Left lobe of liver (tissue), 2 donors: ENCODE results near the gene ADAP1. TPM values are rescaled to one million over a fixed set of nuclear protein-coding genes. Genes with fewer than 3 reads are reported as not detected.
"Not testable (repeated sequence)": the region's sequence is repeated elsewhere in the genome, so short reads cannot be mapped to it uniquely, and the experiment has no call there.

Experiments used
- ATAC-seq: fragments of 200-7000 bp; cut with Tn5 transposase; one replicate; pipeline ENCODE4 v1.9.1; 2020; ENCODE audit warnings: mild to moderate bottlenecking, moderate library complexity
- DNase-seq: peaks from one replicate; pipeline ENCODE4 v3.0.0-alpha.2; 2020; ENCODE audit warnings: low spot score
- total RNA-seq: library from RNA; stranded (reverse); gene quantifications from one replicate; pipeline ENCODE4 v1.2.1, GENCODE V29; 2021
- donor health status: DM: no; HTN: no; CAD: no; lungs with moderate emphysema.
- donor health status: DM: no; HTN: yes; CAD: no.

The ADAP1 gene
- 2.8 TPM for total RNA-seq

DNA sequence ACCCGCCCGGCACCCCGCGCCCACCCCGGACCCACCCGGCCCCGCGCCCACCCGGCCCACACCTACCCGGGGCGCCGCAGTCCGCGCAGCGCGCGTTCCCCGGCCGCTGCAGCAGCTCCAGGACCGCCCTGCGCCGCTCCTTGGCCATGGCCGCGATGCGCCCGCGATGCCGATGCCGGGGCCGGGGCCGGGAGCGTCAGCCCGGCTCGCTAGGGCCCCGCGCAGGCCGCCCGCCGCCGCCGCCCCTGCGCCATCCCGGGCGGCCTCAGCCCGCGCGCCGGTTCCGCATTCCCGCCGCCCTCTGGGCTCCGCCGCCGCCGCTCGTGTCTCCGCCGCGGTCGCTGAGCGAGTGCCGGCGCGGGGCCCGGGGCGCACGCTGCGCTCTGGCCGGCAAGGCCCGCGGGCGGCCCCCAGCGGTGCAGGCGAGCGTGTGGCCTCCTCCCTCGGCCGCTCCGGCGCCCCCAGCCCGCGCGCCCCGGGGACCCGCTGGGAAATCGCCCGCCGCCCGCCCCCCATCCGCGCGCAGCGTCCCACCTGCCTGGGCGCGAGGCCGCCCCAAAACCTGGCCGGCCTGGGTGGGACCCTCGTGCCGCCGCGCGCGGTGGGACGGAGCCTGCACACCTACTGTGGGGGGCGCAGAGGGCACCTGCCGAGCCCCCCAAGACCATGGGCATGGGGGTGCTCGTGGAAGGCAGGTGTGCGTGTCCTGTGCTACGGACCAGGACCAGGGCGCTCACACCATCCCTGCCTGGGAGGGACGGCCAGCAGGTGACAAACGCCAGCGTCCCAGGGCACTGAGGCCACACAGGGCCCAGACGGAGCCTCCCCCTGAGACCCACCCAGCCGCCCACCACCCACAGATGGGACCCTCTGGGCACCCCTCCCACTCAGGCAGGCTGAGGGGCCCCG lies at the start of gene ADAP1:
Gene ADAP1 (minus strand): TSS at position 351 of the 909 bp plus-strand sequence. CDS start 203 bp downstream, at position 148.
- DNase-seq (no peak), ATAC-seq (peak; percentile 52)

DNA sequence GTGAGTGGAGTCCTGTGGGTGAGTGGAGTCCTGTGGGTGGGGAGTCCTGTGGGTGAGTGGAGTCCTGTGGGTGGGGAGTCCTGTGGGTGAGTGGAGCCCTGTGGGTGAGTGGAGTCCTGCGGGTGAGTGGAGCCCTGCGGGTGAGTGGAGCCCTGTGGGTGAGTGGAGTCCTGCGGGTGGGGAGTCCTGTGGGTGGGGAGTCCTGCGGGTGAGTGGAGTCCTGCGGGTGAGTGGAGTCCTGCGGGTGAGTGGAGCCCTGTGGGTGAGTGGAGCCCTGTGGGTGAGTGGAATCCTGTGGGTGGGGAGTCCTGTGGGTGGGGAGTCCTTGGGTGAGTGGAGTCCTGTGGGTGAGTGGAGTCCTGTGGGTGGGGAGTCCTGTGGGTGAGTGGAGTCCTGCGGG lies 48.0 kb upstream of the ADAP1 start:
- DNase-seq, ATAC-seq: not testable (repeated sequence)

DNA sequence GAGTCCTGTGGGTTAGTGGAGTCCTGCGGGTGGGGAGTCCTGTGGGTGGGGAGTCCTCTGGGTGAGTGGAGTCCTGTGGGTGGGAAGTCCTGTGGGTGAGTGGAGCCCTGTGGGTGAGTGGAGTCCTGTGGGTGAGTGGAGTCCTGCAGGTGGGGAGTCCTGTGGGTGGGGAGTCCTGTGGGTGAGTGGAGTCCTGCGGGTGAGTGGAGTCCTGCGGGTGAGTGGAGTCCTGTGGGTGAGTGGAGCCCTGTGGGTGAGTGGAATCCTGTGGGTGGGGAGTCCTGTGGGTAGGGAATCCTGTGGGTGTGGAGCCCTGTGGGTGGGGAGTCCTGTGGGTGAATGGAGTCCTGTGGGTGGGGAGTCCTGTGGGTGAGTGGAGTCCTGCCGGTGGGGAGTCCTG lies 47.5 kb upstream of the ADAP1 start:
- not testable (repeated sequence) for DNase-seq

DNA sequence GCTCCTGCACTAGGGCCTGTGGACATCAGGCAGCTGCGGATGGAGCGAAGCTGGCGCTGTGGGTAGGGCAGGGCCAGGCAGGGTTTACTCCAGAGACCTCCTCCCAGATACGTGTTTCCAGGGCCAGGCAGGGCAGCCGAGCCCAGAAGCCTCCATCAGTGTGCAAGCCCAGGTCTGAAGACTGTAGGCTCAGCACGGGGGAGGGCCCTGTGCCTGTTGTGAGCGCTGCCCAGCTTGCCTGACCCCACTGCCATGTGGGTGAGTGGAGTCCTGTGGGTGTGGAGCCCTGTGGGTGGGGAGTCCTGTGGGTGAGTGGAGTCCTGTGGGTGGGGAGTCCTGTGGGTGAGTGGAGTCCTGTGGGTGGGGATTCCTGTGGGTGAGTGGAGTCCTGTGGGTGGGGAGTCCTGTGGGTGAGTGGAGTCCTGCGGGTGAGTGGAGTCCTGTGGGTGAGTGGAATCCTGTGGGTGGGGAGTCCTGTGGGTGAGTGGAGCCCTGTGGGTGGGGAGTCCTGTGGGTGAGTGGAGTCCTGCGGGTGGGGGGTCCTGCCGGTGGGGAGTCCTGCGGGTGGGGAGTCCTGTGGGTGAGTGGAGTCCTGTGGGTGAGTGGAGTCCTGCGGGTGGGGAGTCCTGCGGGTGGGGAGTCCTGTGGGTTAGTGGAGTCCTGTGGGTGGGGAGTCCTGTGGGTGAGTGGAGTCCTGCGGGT lies 46.7 kb upstream of the ADAP1 start:
- not testable (repeated sequence) for ATAC-seq, DNase-seq

More for the DNA sequence above, 47.5 kb upstream of the ADAP1 start:
- ATAC-seq, result not testable (repeated sequence)

DNA sequence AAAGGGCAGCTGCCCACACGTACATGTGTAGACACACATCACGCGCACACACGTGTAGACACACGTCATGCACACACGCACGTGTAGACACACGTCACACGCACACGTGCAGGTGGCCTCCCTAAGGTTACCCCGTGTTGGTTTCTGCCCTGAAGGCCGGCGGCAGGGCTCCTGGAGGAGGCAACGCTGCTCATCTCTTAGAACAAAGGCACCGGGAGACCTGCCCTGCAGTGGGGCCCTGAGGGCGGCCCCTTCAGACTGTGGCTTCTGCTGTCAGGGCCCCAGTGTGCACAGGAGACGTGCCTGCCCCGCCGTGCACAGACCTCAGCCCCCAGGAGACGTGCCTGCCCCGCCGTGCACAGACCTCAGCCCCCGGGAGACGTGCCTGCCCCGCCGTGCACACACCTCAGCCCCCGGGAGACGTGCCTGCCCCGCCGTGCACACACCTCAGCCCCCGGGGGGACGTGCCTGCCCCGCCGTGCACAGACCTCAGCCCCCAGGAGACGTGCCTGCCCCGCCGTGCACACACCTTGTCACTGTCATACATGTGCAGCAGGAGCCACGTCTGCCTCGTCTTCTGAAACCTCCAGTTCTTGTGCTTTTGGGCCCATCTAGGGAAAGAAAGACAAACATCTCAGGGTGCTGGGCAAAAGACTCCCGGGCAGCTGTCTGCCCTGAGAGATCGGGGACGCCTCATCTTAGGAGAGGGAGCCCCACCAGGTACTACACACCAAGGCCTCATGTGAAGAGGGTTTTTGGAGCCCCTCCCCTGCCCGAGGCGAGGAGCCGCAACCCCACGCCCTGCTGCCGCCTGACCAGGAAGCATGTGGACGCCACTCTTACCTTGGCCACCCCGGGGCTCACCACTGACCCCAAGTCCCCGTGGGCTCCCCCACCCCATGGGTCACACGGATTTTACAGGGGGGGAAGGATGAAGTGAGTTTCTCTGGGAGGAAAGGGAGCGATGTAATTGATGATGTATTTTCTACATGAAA lies 45.8 kb upstream of the ADAP1 start:
- no peak for ATAC-seq

DNA sequence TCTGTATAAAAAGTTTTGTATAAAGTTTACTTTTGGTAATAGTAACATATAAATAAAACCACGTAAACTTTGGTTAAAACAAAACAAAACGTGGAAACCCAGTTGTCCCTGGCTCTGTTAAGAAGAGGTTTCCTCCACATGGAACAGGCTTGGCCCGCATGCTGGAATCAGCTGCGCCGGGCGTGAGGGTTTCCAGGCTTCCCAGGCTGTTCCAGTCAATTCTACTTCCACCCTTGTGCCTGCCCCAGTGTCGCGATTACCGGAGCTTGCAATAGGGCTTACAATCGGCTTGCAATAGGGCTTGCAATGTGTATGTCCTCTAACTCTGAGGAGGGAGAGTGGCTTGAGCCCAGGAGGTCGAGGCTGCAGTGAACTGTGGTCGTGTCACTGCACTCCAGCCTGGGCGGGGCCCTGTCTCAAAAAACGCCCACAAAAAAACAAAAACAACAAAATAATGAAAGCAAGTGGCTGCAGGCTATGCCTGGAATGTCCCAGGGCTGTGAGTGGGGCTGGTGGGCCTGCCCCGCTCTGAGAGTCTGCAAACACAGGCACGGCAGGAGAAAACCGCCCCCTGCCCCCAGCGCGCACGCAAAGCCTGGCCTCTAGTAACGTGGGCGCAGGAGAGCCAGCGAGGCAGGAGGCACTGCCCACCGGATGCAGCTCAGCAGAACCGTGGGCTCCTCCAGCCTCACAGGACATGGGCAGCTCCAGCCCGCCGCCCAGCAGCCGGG lies 44.8 kb upstream of the ADAP1 start:
- no peak for ATAC-seq
- no peak for DNase-seq

More for the DNA sequence above, 45.8 kb upstream of the ADAP1 start:
- no peak for DNase-seq

DNA sequence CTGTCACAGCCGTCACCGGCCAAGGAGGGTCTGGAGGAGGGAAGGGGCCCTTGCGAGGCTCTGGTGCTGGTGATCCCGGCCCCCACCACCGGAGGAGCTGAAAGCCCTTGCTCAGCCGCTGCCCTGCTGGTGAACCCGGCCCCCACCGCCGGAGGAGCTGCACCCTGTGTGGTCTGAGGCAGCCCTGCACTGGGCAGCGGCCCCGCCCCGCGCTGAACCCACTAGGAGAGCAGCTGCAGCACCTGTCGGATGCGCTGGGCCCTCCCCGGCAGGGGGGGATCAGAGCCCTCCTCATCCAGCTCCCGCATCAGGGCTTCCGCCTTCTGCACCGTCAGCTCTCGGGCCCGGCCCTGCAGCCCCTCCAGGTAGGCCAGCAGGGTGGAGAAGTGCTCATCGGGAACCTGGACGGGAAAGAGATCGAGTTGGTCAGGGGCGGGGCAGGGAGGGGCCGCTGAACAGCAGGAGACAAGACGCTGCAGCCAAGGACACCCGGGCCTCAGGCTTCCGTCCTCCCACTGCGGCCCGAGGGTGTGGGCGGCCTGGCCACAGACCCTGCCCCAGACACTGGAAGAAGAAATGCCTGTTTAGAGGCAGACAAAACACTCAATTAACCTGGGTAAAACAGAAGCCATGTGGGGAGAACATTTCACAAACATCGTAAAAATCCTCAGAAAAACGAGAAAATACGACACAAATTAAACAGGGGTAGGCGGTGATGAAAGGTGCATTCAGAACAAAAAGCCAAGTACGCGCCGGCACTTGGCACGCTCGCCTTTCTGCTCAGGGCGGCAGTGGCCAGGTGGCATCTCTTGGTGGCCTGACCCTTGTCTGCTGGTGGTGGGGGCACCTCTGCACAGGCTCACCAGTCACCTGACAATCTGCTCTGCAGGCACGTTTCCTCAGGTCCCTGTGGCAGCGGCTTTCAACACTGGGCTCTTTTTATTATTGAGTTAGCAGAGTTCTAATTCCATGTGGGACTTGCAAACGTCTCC lies 43.2 kb upstream of the ADAP1 start:
- no peak for ATAC-seq
- no peak for DNase-seq

GRCh38 chr7:996079-996872 lies 41.8 kb upstream of the ADAP1 start:
- no peak for DNase-seq
- ATAC-seq, result no peak

DNA sequence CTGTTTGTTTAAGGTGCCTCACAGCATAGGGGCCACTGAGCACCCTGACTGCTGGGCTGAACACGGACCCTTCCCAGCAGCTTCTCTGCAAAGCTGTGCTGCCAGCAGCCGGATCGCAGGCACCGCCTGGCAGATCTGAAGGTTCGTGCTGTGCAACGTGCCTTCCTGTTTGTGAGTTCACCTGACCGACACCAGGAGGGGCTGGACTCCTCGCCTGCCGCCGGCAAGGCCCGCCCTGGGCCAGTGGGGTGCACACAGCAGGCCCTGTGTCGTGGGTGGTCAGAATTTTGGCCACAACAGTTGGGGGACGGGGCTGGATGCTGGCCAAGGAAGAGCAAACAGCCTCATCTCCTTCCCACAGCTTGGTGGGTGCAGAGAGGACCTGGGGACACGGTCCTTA lies 41.1 kb upstream of the ADAP1 start:
- ATAC-seq (no peak), DNase-seq (no peak)

DNA sequence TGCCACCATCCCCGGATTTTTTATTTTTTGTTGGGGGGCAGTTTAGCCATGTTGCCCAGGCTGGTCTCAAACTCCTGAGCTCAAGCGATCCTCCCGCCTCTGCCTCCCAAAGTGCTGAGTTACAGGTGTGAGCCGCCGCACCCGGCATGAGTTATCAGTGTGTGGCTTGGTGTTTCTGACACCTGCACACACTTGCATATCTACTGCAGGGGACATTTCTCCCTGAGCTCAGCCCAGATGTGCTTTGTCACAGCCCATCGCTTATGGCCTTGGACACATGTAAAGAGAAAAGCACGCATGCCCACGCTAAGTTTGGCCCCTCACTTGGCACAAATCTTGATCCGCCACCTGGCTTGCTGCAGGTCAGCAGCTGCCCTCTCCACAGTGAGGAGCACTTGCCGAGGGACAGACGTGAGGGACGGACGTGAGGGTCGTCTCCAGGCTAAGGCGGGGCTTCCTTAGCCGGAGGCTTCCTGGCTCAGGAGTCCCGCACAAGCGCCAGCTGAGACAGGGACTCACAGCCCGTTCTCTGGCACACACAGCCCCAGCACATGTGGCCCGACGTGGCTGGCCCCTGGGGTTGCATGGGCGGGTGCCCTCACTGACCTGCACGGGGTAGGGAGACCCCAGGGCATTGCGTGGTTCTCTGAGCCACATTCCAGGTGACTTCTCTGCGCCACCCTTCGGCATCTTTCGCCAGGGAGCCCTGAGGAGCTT lies 40.3 kb upstream of the ADAP1 start:
- ATAC-seq (no peak), DNase-seq (no peak)

DNA sequence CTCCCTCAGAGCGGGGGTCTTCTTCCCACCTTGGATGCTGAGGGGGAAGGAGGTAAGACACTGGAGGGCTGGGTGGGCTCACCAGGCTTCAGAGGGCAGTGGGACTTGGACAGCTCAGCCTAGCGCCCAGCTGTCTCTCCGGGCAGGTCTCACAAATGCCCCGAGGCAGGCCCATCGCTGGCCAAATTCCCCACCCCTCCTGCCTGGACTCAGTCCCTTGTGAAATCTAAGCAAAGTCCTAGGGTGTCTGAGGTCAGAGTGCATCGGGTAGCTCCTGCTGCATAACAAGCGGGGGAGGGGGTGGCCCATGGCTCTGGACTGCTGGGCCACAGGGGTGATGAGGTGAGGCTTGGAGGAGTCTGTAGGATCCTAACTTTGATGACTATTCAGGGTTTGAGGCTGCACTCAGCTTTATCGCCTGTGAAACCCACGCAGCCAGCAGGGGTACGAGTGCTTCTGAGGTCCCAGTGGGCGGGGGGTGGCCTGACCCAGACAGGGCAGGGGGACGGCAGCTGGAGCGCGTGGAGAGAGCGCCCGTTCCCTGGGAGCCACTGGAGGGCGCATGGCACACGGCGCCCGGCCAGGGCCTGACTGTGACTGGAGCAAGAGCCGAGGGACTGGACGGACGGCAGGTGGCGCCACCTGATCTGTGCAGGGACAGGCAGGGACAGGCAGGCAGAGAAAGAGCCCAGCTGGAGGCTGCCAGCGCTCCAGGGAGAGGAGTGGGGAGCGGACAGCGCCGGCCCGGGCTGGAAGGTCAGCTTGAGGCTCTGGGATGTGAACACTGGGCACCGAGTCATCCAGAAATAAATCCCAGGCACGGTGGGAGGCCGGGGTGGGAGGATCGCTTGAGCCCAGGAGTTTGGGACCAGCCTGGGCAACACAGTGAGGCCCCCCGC lies 38.5 kb upstream of the ADAP1 start:
- peak; percentile 95 for ATAC-seq

GRCh38 chr7:991729-992656 lies 37.5 kb upstream of the ADAP1 start:
- no peak for DNase-seq
- no peak for ATAC-seq

More for the DNA sequence above, 38.5 kb upstream of the ADAP1 start:
- peak; percentile 97 for DNase-seq

GRCh38 chr7:990933-991728 lies 36.7 kb upstream of the ADAP1 start:
- no peak for ATAC-seq
- no peak for DNase-seq

DNA sequence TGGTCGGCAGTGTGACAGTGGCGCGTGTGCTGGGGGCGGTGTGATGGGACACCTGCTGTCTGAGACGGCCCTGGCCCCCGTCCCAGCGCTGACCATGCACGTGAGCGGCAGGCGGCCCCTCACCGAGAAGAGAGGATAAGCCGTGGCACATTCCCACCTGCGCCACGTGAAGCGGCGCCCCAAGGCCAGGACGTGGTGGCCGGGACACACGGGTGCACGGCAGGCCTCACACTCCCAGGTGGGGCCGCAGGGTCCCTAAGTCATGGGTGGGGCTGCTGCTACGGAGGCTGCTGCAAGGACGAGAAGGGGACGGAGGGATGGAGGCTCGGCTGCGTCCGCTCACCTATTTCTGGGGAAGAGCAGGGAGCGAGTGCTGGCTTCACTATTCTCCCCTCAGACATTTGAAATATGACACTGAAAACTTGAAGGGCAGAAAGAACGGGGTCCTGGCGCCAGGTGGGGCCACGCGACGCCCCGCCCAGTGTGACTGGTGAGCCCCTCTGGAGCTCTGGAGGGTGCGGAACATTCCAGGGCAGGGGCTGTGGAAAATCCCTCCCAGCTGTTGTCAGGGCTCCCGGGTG lies 36.0 kb upstream of the ADAP1 start:
- no peak for ATAC-seq
- DNase-seq, result no peak
